ENCODE data around the gene MUC4. TPM values are rescaled to one million over a fixed set of nuclear protein-coding genes. Genes with fewer than 3 reads are reported as not detected.

MUC4 gene
- total and polyA plus RNA-seq, 4 donors, result 0.59 to 6.3 (median 2.0) TPM

GRCh38 chr3:195705081-195705991, 106.4 kb downstream of the MUC4 start:
- Histone ChIP-seq H3K4me3 (ENCODE audit: low read depth, low read length) (no peak overlapping the region), H3K27ac (ENCODE audit: low read depth, low read length) (no peak overlapping the region), H3K4me1 (ENCODE audit: control insufficient read depth, insufficient read depth, low read length) (no peaks in the 10 kb centered on the region), H3K9me3 (ENCODE audit: control insufficient read depth, insufficient read depth, low read length) (no peaks in the 10 kb centered on the region), H3K27me3 (ENCODE audit: control insufficient read depth, insufficient read depth, low read length) (no peaks in the 10 kb centered on the region), H3K36me3 (ENCODE audit: control insufficient read depth, insufficient read depth, low read length) (peaks cover 35% of the 10 kb centered on the region)
- peak in 1 of 6 donors; percentile 5 for DNase-seq (ENCODE audit: low read depth in 4 of 6, low spot score in 6 of 6)
- WGBS (ENCODE audit: insufficient coverage), result 87% methylated on average over 9 of the region's 9 CpGs

DNA sequence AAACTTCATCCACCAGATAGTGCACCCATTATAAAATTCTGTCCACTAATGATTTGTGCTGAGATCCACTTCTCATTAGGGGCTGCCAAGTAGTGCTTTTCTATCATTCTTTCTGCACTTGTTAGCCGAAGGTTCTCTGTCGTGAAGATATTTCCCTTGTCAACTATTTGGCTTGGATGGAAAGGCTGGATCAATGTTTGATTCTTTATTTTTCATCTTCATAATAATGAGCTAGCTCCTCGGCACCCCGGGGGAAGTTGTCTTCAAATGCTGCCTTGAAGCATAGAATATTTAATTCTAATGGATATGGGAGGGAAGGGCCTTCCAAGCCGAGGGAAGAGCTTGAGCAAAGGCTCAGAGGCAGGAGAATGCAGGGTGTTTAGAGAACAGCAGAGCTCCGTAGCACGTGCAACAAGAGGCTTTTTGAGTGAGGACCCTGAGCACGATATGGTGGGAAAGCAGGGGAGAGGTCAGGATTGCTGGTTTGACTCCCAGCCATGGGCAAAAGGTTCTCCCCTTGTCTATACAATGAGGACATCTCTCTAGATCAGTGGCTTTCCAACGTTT, 107.2 kb downstream of the MUC4 start:
- DNase-seq (ENCODE audit: low read depth in 4 of 6, low spot score in 6 of 6), result peak in 1 of 6 donors; percentile 5
- Histone ChIP-seq H3K9me3 (ENCODE audit: control insufficient read depth, insufficient read depth, low read length) (no peaks in the 10 kb centered on the region), H3K36me3 (ENCODE audit: control insufficient read depth, insufficient read depth, low read length) (peaks cover 33% of the 10 kb centered on the region), H3K4me1 (ENCODE audit: control insufficient read depth, insufficient read depth, low read length) (no peaks in the 10 kb centered on the region), H3K27me3 (ENCODE audit: control insufficient read depth, insufficient read depth, low read length) (no peaks in the 10 kb centered on the region), H3K27ac (ENCODE audit: low read depth, low read length) (no peak overlapping the region), H3K4me3 (ENCODE audit: low read depth, low read length) (no peak overlapping the region)
- WGBS (ENCODE audit: insufficient coverage), result 45% methylated on average over 8 of the region's 9 CpGs

- Histone ChIP-seq H3K4me3 (ENCODE audit: low read depth, low read length) (no peak overlapping the region), H3K27me3 (ENCODE audit: control insufficient read depth, insufficient read depth, low read length) (no peaks in the 10 kb centered on the region), H3K4me1 (ENCODE audit: control insufficient read depth, insufficient read depth, low read length) (no peaks in the 10 kb centered on the region), H3K27ac (ENCODE audit: low read depth, low read length) (no peak overlapping the region), H3K36me3 (ENCODE audit: control insufficient read depth, insufficient read depth, low read length) (peaks cover 31% of the 10 kb centered on the region), H3K9me3 (ENCODE audit: control insufficient read depth, insufficient read depth, low read length) (no peaks in the 10 kb centered on the region)
- peak in 1 of 6 donors; percentile 2 for DNase-seq (ENCODE audit: low read depth in 4 of 6, low spot score in 6 of 6)
- 89% methylated on average over 5 of the region's 5 CpGs for WGBS (ENCODE audit: insufficient coverage)
These were observed 108.0 kb downstream of the MUC4 start for GRCh38 chr3:195703776-195704175.

DNA sequence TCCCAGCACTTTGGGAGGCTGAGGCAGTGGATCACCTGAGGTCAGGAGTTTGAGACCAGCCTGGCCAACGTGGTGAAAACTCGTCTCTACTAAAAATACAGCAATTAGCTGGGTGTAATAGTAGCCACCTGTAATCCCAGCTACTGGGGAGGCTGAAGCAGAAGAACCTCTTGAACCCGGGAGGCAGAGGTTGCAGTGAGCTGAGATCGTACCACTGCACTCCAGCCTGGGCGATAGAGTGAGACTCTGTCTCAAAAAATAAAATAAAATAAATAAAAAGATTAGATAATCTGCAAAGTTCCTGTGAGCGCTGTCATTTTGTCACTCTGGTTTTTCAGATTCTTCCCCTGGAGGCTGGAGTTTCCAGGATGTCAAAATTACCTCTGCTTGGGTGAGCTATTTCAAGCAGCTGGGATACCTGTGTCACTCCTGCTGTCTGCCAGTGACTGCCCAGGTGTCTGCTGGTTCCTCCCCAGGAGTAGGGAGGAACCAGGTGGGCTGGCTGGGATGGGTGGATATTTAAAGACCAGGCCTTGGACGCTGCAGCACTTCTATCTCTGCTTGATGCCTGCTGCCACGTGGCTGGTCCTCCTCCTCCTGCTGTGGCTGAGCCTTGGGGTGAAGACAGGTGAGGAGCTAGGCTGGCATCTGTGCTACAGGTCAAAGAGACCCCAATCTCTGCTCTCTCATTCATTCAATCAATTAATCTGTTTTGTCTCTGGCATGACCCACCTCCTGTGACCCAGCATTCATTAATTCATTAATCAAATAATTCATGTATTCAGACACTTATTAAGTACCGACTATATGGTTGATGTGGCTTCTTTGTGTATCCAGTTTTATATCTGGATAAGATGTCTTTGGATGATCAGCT, 110.5 kb downstream of the MUC4 start:
- Histone ChIP-seq H3K4me1 (ENCODE audit: control insufficient read depth, insufficient read depth, low read length) (no peaks in the 10 kb centered on the region), H3K36me3 (ENCODE audit: control insufficient read depth, insufficient read depth, low read length) (peaks cover 41% of the 10 kb centered on the region), H3K27ac (ENCODE audit: low read depth, low read length) (no peak overlapping the region), H3K27me3 (ENCODE audit: control insufficient read depth, insufficient read depth, low read length) (no peaks in the 10 kb centered on the region), H3K9me3 (ENCODE audit: control insufficient read depth, insufficient read depth, low read length) (no peaks in the 10 kb centered on the region), H3K4me3 (ENCODE audit: low read depth, low read length) (no peak overlapping the region)
- peak in 1 of 6 donors; percentile 1 for DNase-seq (ENCODE audit: low read depth in 4 of 6, low spot score in 6 of 6)
- 74% methylated on average over 7 of the region's 9 CpGs for WGBS (ENCODE audit: insufficient coverage)

DNA sequence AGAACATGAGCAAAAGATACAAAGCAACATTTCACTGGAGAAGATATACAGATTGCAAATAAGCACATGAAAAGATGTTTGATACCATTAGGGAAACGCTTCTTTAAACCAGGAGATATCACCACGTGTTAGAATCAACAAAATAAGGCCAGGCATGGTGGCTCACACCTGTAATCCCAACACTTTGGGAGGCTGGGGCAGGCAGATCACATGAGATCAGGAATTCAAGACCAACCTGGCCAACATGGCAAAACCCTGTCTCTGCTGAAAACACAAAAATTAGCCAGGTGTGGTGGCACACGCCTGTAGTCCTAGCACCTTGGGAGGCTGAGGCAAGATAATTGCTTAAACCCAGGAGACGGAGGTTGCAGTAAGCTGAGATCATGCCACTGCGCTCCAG, 111.4 kb downstream of the MUC4 start:
- peaks cover 37% of the 10 kb centered on the region for H3K36me3 ChIP-seq (ENCODE audit: control insufficient read depth, insufficient read depth, low read length)
- H3K4me3 ChIP-seq (ENCODE audit: low read depth, low read length), result no peak overlapping the region
- no peak overlapping the region for H3K27ac ChIP-seq (ENCODE audit: low read depth, low read length)
- H3K27me3 ChIP-seq (ENCODE audit: control insufficient read depth, insufficient read depth, low read length), result no peaks in the 10 kb centered on the region
- DNase-seq (ENCODE audit: low read depth in 4 of 6, low spot score in 6 of 6), result no peak
- WGBS (ENCODE audit: insufficient coverage), result 88% methylated on average over 4 of the region's 5 CpGs
- H3K9me3 ChIP-seq (ENCODE audit: control insufficient read depth, insufficient read depth, low read length), result no peaks in the 10 kb centered on the region
- no peaks in the 10 kb centered on the region for H3K4me1 ChIP-seq (ENCODE audit: control insufficient read depth, insufficient read depth, low read length)

DNA sequence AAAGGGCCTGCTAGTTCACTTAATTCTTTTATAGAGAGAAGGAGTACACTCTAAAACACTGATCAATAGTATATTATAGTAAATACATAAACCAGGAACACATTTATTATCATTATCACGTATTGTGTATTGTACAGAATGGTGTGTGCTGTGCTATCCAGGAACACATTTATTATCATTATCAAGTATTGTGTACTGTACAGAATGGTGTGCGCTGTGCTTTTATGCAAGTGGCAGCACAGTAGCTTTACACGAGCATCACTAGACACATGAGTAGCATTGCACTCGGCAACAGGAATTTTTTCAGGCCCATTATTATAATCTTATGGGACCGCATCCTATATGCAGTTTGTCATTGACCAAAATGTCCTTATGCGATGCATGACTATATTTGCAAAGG, 111.9 kb downstream of the MUC4 start:
- Histone ChIP-seq H3K27me3 (ENCODE audit: control insufficient read depth, insufficient read depth, low read length) (no peaks in the 10 kb centered on the region), H3K27ac (ENCODE audit: low read depth, low read length) (no peak overlapping the region), H3K36me3 (ENCODE audit: control insufficient read depth, insufficient read depth, low read length) (peaks cover 36% of the 10 kb centered on the region), H3K4me1 (ENCODE audit: control insufficient read depth, insufficient read depth, low read length) (no peaks in the 10 kb centered on the region), H3K4me3 (ENCODE audit: low read depth, low read length) (no peak overlapping the region), H3K9me3 (ENCODE audit: control insufficient read depth, insufficient read depth, low read length) (no peaks in the 10 kb centered on the region)
- WGBS (ENCODE audit: insufficient coverage), result 73% methylated on average over 4 of the region's 6 CpGs
- DNase-seq (ENCODE audit: low read depth in 4 of 6, low spot score in 6 of 6), result peak in 1 of 6 donors; percentile 60

- peaks cover 41% of the 10 kb centered on the region for H3K36me3 ChIP-seq (ENCODE audit: control insufficient read depth, insufficient read depth, low read length)
- 94% methylated on average over 2 of the region's 2 CpGs for WGBS (ENCODE audit: insufficient coverage)
- H3K4me1 ChIP-seq (ENCODE audit: control insufficient read depth, insufficient read depth, low read length), result no peaks in the 10 kb centered on the region
- DNase-seq (ENCODE audit: low read depth in 4 of 6, low spot score in 6 of 6), result peak in 1 of 6 donors; percentile 11
- H3K4me3 ChIP-seq (ENCODE audit: low read depth, low read length), result no peak overlapping the region
- H3K9me3 ChIP-seq (ENCODE audit: control insufficient read depth, insufficient read depth, low read length), result no peaks in the 10 kb centered on the region
- no peak overlapping the region for H3K27ac ChIP-seq (ENCODE audit: low read depth, low read length)
- H3K27me3 ChIP-seq (ENCODE audit: control insufficient read depth, insufficient read depth, low read length), result no peaks in the 10 kb centered on the region
These were observed 112.3 kb downstream of the MUC4 start for GRCh38 chr3:195699388-195699771.

- WGBS (ENCODE audit: insufficient coverage), result 42% methylated on average over 5 of the region's 5 CpGs
- H3K27me3 ChIP-seq (ENCODE audit: control insufficient read depth, insufficient read depth, low read length), result no peaks in the 10 kb centered on the region
- H3K36me3 ChIP-seq (ENCODE audit: control insufficient read depth, insufficient read depth, low read length), result peaks cover 46% of the 10 kb centered on the region
- H3K4me1 ChIP-seq (ENCODE audit: control insufficient read depth, insufficient read depth, low read length), result no peaks in the 10 kb centered on the region
- DNase-seq (ENCODE audit: low read depth in 4 of 6, low spot score in 6 of 6), result peak in 1 of 6 donors; percentile 39
- H3K4me3 ChIP-seq (ENCODE audit: low read depth, low read length), result no peak overlapping the region
- no peaks in the 10 kb centered on the region for H3K9me3 ChIP-seq (ENCODE audit: control insufficient read depth, insufficient read depth, low read length)
- H3K27ac ChIP-seq (ENCODE audit: low read depth, low read length), result peak overlapping the region; percentile 12
These were observed 112.9 kb downstream of the MUC4 start for GRCh38 chr3:195698647-195699387.

GRCh38 chr3:195698325-195698646, 113.4 kb downstream of the MUC4 start:
- H3K9me3 ChIP-seq (ENCODE audit: control insufficient read depth, insufficient read depth, low read length), result no peaks in the 10 kb centered on the region
- peaks cover 52% of the 10 kb centered on the region for H3K36me3 ChIP-seq (ENCODE audit: control insufficient read depth, insufficient read depth, low read length)
- no peak overlapping the region for H3K4me3 ChIP-seq (ENCODE audit: low read depth, low read length)
- no peak overlapping the region for H3K27ac ChIP-seq (ENCODE audit: low read depth, low read length)
- no peaks in the 10 kb centered on the region for H3K27me3 ChIP-seq (ENCODE audit: control insufficient read depth, insufficient read depth, low read length)
- no peak for DNase-seq (ENCODE audit: low read depth in 4 of 6, low spot score in 6 of 6)
- H3K4me1 ChIP-seq (ENCODE audit: control insufficient read depth, insufficient read depth, low read length), result no peaks in the 10 kb centered on the region
- WGBS (ENCODE audit: insufficient coverage), result 68% methylated on average over 3 of the region's 4 CpGs

Measured in spinal cord (tissue), 10 donors.